Stimulated activated CD4-positive, alpha-beta T cell treated with anti-CD3 and anti-CD28 coated beads, Interleukin-2, amount 100 ng/mL, for 4 hours (primary cell): ENCODE results near the gene ITPK1.

Experiments used
- DNase-seq: peaks from one replicate; pipeline ENCODE4 v3.0.0-alpha.2; 2020; ENCODE audit warnings: low read depth

The ITPK1 gene

GRCh38 chr14:92951261-92951660 is 164.5 kb downstream of the ITPK1 start:
- no peak for DNase-seq

GRCh38 chr14:92950773-92951172 is 165.0 kb downstream of the ITPK1 start:
- no peak for DNase-seq

- DNase-seq = no peak
Observed at GRCh38 chr14:92950193-92950540, 165.6 kb downstream of the ITPK1 start.

GRCh38 chr14:92949496-92950192 is 166.1 kb downstream of the ITPK1 start:
- no peak for DNase-seq

- DNase-seq = no peak
Observed at GRCh38 chr14:92948647-92949046, 167.1 kb downstream of the ITPK1 start.

GRCh38 chr14:92946847-92947545 is 168.7 kb downstream of the ITPK1 start:
- DNase-seq = no peak

GRCh38 chr14:92945959-92946846 is 169.5 kb downstream of the ITPK1 start:
- no peak for DNase-seq

- DNase-seq = no peak
Observed at GRCh38 chr14:92945544-92945943, 170.2 kb downstream of the ITPK1 start.

GRCh38 chr14:92944976-92945375 is 170.7 kb downstream of the ITPK1 start:
- no peak for DNase-seq

- DNase-seq = no peak
Observed at GRCh38 chr14:92943855-92944570, 171.7 kb downstream of the ITPK1 start.

- no peak for DNase-seq
Observed at GRCh38 chr14:92942976-92943710, 172.6 kb downstream of the ITPK1 start.

GRCh38 chr14:92942576-92942975 is 173.1 kb downstream of the ITPK1 start:
- no peak for DNase-seq

- DNase-seq = no peak
Observed at GRCh38 chr14:92942136-92942535, 173.6 kb downstream of the ITPK1 start.

GRCh38 chr14:92941531-92941930 is 174.2 kb downstream of the ITPK1 start:
- DNase-seq = no peak

GRCh38 chr14:92940543-92940942 is 175.2 kb downstream of the ITPK1 start:
- DNase-seq = no peak

- no peak for DNase-seq
Observed at GRCh38 chr14:92939699-92940098, 176.0 kb downstream of the ITPK1 start.

GRCh38 chr14:92938890-92939671 is 176.6 kb downstream of the ITPK1 start:
- no peak for DNase-seq

GRCh38 chr14:92938235-92938875 is 177.4 kb downstream of the ITPK1 start:
- DNase-seq = no peak

GRCh38 chr14:92937051-92937937 is 178.4 kb downstream of the ITPK1 start:
- no peak for DNase-seq
